Mesothelial cell of epicardium (in vitro differentiated cells): Measurements from ENCODE around the gene FHIT. TPM values are rescaled to one million over a fixed set of nuclear protein-coding genes. Genes with fewer than 3 reads are reported as not detected.

Experiments used
- DNase-seq, 2 experiments: peaks; one replicate each; pipeline ENCODE4 v3.0.0; 2021; ENCODE audit warnings: low spot score in 2 of 2; ENCODE audit not compliant: unreplicated experiment in 2 of 2
- H3K27ac Mint-ChIP-seq: 2 replicates; pipeline ENCODE4 v1.8.0; 2021; ENCODE audit warnings: mixed read lengths
- H3K27me3 Mint-ChIP-seq: 2 replicates; pipeline ENCODE4 v1.8.0; 2021; ENCODE audit warnings: low read depth, mixed read lengths
- H3K36me3 Mint-ChIP-seq: 2 replicates; pipeline ENCODE4 v1.8.0; 2021; ENCODE audit warnings: mixed read lengths
- H3K4me1 Mint-ChIP-seq: 2 replicates; pipeline ENCODE4 v1.8.0; 2021; ENCODE audit warnings: mixed read lengths
- H3K4me3 Mint-ChIP-seq: 2 replicates; pipeline ENCODE4 v1.8.0; 2021; ENCODE audit warnings: mild to moderate bottlenecking, moderate library complexity, mixed read lengths
- H3K9me3 Mint-ChIP-seq: 2 replicates; pipeline ENCODE4 v1.8.0; 2021; ENCODE audit warnings: mixed read lengths
- total RNA-seq: library from RNA; stranded (reverse); gene quantifications from 3 replicates; pipeline ENCODE4 v1.2.1, GENCODE V29; 2021
- TF ChIP-seq, protein P1 (sequence below): fragments of 200-600 bp; sonication (generic); IDR thresholded peaks from one replicate; pipeline ENCODE4 v1.5.0; 2021; ENCODE audit warnings: antibody characterized with exemption; ENCODE audit not compliant: unreplicated experiment

FHIT gene
- total RNA-seq, 1 donor from 2014 or later: 10.7 TPM

DNA sequence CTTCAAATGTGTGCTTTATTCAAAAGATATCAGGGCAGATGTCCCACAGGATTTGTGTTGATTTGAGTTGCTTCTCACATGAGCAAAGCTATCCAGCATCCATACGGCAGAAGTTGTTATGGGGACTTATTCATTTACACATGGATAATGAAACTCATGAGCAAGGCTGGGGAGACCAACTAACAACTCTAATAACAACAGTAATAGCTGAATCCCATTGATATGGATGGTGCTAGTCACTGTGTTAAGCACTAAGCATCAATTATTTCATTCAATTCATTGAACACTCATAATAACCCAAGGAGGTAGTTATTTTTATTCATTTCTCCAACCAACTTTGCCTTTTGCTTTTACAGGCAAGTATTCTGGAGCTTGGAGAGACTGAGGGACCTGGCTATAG, 1107.2 kb downstream of the FHIT start:
- H3K27ac Mint-ChIP-seq: no peak overlapping the region
- H3K27me3 Mint-ChIP-seq: no peaks in the 10 kb centered on the region
- TF ChIP-seq, protein P1, sequence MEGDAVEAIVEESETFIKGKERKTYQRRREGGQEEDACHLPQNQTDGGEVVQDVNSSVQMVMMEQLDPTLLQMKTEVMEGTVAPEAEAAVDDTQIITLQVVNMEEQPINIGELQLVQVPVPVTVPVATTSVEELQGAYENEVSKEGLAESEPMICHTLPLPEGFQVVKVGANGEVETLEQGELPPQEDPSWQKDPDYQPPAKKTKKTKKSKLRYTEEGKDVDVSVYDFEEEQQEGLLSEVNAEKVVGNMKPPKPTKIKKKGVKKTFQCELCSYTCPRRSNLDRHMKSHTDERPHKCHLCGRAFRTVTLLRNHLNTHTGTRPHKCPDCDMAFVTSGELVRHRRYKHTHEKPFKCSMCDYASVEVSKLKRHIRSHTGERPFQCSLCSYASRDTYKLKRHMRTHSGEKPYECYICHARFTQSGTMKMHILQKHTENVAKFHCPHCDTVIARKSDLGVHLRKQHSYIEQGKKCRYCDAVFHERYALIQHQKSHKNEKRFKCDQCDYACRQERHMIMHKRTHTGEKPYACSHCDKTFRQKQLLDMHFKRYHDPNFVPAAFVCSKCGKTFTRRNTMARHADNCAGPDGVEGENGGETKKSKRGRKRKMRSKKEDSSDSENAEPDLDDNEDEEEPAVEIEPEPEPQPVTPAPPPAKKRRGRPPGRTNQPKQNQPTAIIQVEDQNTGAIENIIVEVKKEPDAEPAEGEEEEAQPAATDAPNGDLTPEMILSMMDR: no peak
- H3K36me3 Mint-ChIP-seq: no peaks in the 10 kb centered on the region
- H3K9me3 Mint-ChIP-seq: no peaks in the 10 kb centered on the region
- H3K4me1 Mint-ChIP-seq: peaks cover 17% of the 10 kb centered on the region
- no peak overlapping the region for H3K4me3 Mint-ChIP-seq
- DNase-seq: no peak

DNA sequence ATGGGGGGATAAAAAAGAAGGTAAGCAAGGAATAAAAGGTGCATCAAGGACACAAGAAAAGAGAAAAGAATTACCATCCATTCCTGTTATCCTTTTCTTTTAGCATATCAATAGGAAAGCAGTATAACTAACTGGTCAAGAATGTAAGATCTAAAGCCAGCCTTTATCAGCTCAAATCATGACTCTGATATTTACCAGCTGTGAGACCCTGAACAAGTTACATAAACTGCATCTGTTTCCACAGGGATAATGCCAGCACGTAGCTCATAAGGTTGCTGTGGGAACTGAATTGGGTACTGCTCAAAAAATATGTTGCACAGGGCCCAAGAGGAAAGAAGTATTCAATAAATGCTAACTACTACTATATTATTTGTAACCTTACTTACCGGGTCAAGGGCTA, 1109.2 kb downstream of the FHIT start:
- no peak for DNase-seq
- TF ChIP-seq, protein P1: no peak
- H3K36me3 Mint-ChIP-seq: no peaks in the 10 kb centered on the region
- H3K27ac Mint-ChIP-seq: no peak overlapping the region
- H3K4me3 Mint-ChIP-seq: no peak overlapping the region
- peaks cover 7% of the 10 kb centered on the region for H3K27me3 Mint-ChIP-seq
- no peaks in the 10 kb centered on the region for H3K9me3 Mint-ChIP-seq
- H3K4me1 Mint-ChIP-seq: peaks cover 17% of the 10 kb centered on the region

DNA sequence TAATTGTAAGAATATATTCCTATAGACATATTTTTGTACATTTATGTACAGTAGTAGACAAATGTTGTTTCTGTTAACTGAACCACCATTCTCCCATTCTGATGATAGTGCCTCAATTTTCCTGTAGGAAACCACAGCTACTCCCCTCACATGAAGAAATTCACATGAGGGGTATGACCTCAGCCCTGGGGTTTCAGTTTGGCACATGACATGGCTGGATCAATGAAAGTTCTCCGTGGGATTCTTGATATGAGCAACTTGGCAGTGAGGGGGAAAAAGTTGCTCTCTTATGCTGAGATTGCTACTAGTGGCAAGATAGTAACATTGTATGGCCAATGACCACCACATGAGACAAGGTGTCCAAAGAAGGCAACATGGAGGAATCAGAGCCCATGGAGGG, 1111.1 kb downstream of the FHIT start:
- Mint-ChIP-seq H3K4me1 (peaks cover 5% of the 10 kb centered on the region), H3K36me3 (no peaks in the 10 kb centered on the region), H3K27me3 (peaks cover 14% of the 10 kb centered on the region), H3K9me3 (no peaks in the 10 kb centered on the region), H3K4me3 (no peak overlapping the region), H3K27ac (no peak overlapping the region)
- DNase-seq: no peak
- TF ChIP-seq, protein P1: no peak

GRCh38 chr3:60136601-60137000, 1114.7 kb downstream of the FHIT start:
- Mint-ChIP-seq H3K4me3 (no peak overlapping the region), H3K36me3 (no peaks in the 10 kb centered on the region), H3K27ac (no peak overlapping the region), H3K27me3 (peaks cover 25% of the 10 kb centered on the region), H3K9me3 (no peaks in the 10 kb centered on the region), H3K4me1 (peaks cover 11% of the 10 kb centered on the region)
- TF ChIP-seq, protein P1: no peak
- DNase-seq: no peak

GRCh38 chr3:60135474-60135873, 1115.8 kb downstream of the FHIT start:
- no peaks in the 10 kb centered on the region for H3K9me3 Mint-ChIP-seq
- H3K4me1 Mint-ChIP-seq: peaks cover 9% of the 10 kb centered on the region
- TF ChIP-seq, protein P1: no peak
- H3K4me3 Mint-ChIP-seq: no peak overlapping the region
- DNase-seq: no peak
- H3K27ac Mint-ChIP-seq: no peak overlapping the region
- no peaks in the 10 kb centered on the region for H3K36me3 Mint-ChIP-seq
- H3K27me3 Mint-ChIP-seq: peaks cover 28% of the 10 kb centered on the region
